Measurements from ENCODE around the gene ETFBKMT. TPM values are rescaled to one million over a fixed set of nuclear protein-coding genes. Genes with fewer than 3 reads are reported as not detected.
"Not testable (repeated sequence)": the region's sequence is repeated elsewhere in the genome, so short reads cannot be mapped to it uniquely, and the experiment has no call there.

ETFBKMT gene
- polyA plus RNA-seq, 1 experiment = 2.1 TPM

- CTCF ChIA-PET = interaction anchor here (0.6 to 2.0 kb wide), 2 partner anchors 10 to 173 kb away, joined by 3 to 7 read pairs; no protein-coding TSS in a partner anchor
- Histone ChIP-seq H3K4me3 (ENCODE audit: low read depth, low read length) (no peak overlapping the region), H3K27ac (ENCODE audit: low read depth, low read length) (no peak overlapping the region), H3K9me3 (ENCODE audit: control insufficient read depth, insufficient read depth, low read length) (peaks cover 11% of the 10 kb centered on the region; the same call in 1 of the 2 replicates), H3K27me3 (ENCODE audit: control insufficient read depth, insufficient read depth, low read length) (no peaks in the 10 kb centered on the region)
- POLR2A ChIA-PET = no interaction called here
- TF ChIP-seq, protein P1, sequence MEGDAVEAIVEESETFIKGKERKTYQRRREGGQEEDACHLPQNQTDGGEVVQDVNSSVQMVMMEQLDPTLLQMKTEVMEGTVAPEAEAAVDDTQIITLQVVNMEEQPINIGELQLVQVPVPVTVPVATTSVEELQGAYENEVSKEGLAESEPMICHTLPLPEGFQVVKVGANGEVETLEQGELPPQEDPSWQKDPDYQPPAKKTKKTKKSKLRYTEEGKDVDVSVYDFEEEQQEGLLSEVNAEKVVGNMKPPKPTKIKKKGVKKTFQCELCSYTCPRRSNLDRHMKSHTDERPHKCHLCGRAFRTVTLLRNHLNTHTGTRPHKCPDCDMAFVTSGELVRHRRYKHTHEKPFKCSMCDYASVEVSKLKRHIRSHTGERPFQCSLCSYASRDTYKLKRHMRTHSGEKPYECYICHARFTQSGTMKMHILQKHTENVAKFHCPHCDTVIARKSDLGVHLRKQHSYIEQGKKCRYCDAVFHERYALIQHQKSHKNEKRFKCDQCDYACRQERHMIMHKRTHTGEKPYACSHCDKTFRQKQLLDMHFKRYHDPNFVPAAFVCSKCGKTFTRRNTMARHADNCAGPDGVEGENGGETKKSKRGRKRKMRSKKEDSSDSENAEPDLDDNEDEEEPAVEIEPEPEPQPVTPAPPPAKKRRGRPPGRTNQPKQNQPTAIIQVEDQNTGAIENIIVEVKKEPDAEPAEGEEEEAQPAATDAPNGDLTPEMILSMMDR (IDR thresholded peaks at IDR 0.05; ENCODE audit: low read depth, low read length) = no peak
- DNase-seq (ENCODE audit: low read depth, low spot score) = no peak
Measured at GRCh38 chr12:31672521-31672920, 13.0 kb downstream of the ETFBKMT start.

DNA sequence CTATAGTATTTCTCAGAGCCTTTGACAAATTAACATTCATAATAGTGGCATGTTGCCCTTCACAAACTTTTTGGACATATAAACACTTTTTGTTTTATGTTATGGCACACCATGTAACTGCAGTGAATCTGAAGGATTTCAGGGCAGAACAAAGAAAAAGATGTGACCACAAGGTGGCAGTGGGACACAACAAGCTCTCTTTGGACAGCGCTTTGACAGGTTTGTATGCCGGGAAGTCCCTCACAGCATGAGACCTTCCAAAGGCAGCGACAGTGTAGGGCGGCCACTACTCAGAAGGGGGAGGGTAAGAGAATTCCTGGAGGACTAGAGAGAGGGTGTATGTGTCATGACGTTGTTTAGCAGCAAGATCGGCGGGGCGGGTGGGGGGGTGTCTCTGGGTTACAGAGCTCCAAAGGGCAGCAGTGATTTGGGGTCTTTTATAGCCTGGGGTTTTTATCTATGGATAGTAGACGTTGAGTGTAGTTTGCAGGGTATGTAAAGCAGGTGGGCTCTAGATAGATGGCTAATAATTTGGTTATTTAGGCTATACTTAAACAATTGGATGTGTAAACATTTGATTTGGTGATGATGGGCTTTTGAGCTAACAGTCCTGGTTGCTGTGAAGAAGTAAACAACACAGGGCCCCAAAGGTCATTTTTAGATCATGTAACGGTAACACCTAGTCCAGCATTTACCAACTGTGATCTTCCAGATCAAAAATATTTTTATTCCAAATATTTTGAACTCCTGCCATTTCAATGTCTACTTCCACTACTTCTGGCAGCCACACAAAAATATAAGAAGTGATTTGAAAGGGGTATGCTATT lies 22.9 kb downstream of the ETFBKMT start:
- ChIA-PET POLR2A (no interaction called here), CTCF (interaction anchor here (0.6 to 3.1 kb wide), 18 partner anchors 9 to 1062 kb away, joined by 3 to 17 read pairs (median 4); no protein-coding TSS in a partner anchor)
- H3K27me3 ChIP-seq (ENCODE audit: control insufficient read depth, insufficient read depth, low read length) = no peaks in the 10 kb centered on the region
- H3K4me3 ChIP-seq (ENCODE audit: low read depth, low read length) = no peak overlapping the region
- peaks cover 12% of the 10 kb centered on the region for H3K9me3 ChIP-seq (ENCODE audit: control insufficient read depth, insufficient read depth, low read length)
- peak; percentile 42 for DNase-seq (ENCODE audit: low read depth, low spot score)
- H3K27ac ChIP-seq (ENCODE audit: low read depth, low read length) = no peak overlapping the region
- TF ChIP-seq, protein P1 (IDR thresholded peaks at IDR 0.05; ENCODE audit: low read depth, low read length) = peak; percentile 69

DNA sequence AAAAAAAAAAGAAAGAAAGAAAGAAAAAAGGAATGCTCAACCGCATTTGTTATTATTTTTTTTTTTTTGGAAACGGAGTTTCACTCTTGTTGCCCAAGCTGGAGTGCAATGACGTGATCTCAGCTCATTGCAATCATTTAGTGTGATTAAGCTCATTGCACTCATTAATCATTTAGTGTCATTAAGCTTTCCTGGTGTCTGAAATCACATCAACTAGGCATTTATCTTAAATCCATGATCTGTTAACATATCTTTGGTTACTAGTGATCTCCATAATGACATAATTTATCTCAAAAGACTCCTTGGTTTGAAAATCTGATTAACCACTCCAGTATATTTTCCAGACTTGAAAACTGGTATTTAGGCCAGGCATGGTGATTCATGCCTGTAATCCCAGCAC lies 26.3 kb downstream of the ETFBKMT start:
- Histone ChIP-seq H3K27me3 (ENCODE audit: control insufficient read depth, insufficient read depth, low read length) (no peaks in the 10 kb centered on the region), H3K4me3 (ENCODE audit: low read depth, low read length) (no peak overlapping the region), H3K9me3 (ENCODE audit: control insufficient read depth, insufficient read depth, low read length) (peaks cover 12% of the 10 kb centered on the region), H3K27ac (ENCODE audit: low read depth, low read length) (no peak overlapping the region)
- TF ChIP-seq, protein P1 (IDR thresholded peaks at IDR 0.05; ENCODE audit: low read depth, low read length) = no peak
- ChIA-PET POLR2A (no interaction called here), CTCF (no interaction called here)
- DNase-seq (ENCODE audit: low read depth, low spot score) = no peak

DNA sequence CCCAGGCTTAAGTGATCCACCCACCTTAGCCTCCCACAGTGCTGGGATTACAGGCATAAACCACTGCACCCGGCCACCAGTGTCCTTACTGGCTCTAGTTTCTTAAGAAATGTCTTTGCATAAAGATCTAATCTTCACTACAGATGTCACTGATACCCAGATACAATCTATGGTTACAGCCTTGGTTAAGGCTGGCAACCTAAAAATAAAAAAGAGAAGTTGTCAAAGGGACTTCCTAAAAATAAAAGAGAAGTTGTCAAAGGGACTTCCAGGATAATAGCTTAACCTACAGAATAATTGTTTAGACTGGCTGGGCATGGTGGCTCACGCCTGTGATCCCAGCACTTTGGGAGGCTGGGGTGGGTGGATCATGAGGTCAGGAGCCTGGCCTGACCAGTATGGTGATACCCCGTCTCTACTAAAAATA lies 27.6 kb downstream of the ETFBKMT start:
- ChIA-PET POLR2A (no interaction called here), CTCF (no interaction called here)
- Histone ChIP-seq H3K9me3 (ENCODE audit: control insufficient read depth, insufficient read depth, low read length) (peaks cover 12% of the 10 kb centered on the region), H3K27ac (ENCODE audit: low read depth, low read length) (no peak overlapping the region), H3K4me3 (ENCODE audit: low read depth, low read length) (no peak overlapping the region), H3K27me3 (ENCODE audit: control insufficient read depth, insufficient read depth, low read length) (no peaks in the 10 kb centered on the region)
- TF ChIP-seq, protein P1 (IDR thresholded peaks at IDR 0.05; ENCODE audit: low read depth, low read length) = no peak
- no peak for DNase-seq (ENCODE audit: low read depth, low spot score)

DNA sequence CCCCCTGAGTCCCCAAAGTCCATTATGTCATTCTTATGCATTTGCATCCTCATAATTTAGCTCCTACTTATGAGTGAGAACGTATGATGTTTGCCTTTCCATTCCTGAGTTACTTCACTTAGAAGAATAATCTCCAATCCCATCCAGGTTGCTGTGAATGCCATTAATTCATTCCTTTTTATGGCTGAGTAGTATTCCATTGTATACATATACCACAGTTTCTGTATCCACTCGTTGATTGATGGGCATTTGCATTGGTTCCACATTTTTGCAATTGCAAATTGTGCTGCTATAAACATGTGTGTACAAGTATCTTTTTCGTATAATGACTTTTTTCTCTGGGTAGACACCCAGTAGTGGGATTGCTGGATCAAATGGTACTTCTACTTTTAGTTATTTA lies 30.4 kb downstream of the ETFBKMT start:
- H3K9me3 ChIP-seq (ENCODE audit: control insufficient read depth, insufficient read depth, low read length); H3K4me3 ChIP-seq (ENCODE audit: low read depth, low read length); CTCF ChIA-PET; DNase-seq (ENCODE audit: low read depth, low spot score); POLR2A ChIA-PET; H3K27ac ChIP-seq (ENCODE audit: low read depth, low read length); H3K27me3 ChIP-seq (ENCODE audit: control insufficient read depth, insufficient read depth, low read length): not testable (repeated sequence)
